GM12878 (cell line): ENCODE data around the gene TSPO. TPM values are rescaled to one million over a fixed set of nuclear protein-coding genes. Genes with fewer than 3 reads are reported as not detected.

ENCODE experiments used
- ATAC-seq: fragments of 200-7000 bp; cut with Tn5 transposase; 3 replicates; pipeline ENCODE4 v1.9.1; 2020; ENCODE audit warnings: mild to moderate bottlenecking, moderate library complexity
- BruUV-seq: library from RNA; stranded (reverse); fragments of 400-500 nt; replicated peaks from 2 replicates; lab custom pipeline; 2021; lab: Mats Ljungman, UMichigan
- CTCF ChIA-PET: fragments of 300-600 bp; sonication (Branson Sonifier 250); formaldehyde crosslinking; extraction: SDS; loops from one replicate; lab custom pipeline; 2021; ENCODE audit warnings: inconsistent platforms; lab: Yijun Ruan, JAX
- POLR2A ChIA-PET: fragments of 350-600 bp; formaldehyde crosslinking; extraction: SDS; loops from one replicate; lab custom pipeline; 2021; ENCODE audit warnings: inconsistent platforms; lab: Charles Lee
- RAD21 ChIA-PET: fragments of 300-600 bp; sonication (Branson Sonifier 250); formaldehyde crosslinking; loops from one replicate; lab custom pipeline; 2023; ENCODE audit warnings: antibody characterized with exemption; ENCODE audit not compliant: unreplicated experiment; lab: Charles Lee
- SMC1A ChIA-PET: fragments of 300-600 bp; sonication (Branson Sonifier 250); formaldehyde crosslinking; loops from one replicate; lab custom pipeline; 2023; ENCODE audit not compliant: unreplicated experiment, uncharacterized antibody; lab: Charles Lee
- DNase-seq: peaks from one replicate; pipeline ENCODE4 v3.0.0-alpha.2; 2011; ENCODE audit warnings: low read depth, low spot score
- FAIRE-seq: peaks from 3 replicates; lab custom pipeline; 2011; peaks lifted over from hg19 to GRCh38; lab: Jason Lieb, UNC
- H2AFZ ChIP-seq: 2 replicates; pipeline ENCODE4 v1.6.0; 2011; ENCODE audit warnings: low read depth, low read length, control low read depth; ENCODE audit not compliant: control insufficient read depth
- H3K27ac ChIP-seq: 2 replicates; pipeline ENCODE4 v1.5.1; 2011; ENCODE audit warnings: control low read depth; ENCODE audit not compliant: control insufficient read depth, insufficient read depth
- H3K27me3 ChIP-seq, 2 experiments: replicated peaks in 1 of 2; 2 replicates each; pipeline versions ENCODE4 v1.6.0 to v1.6.1; 2011; ENCODE audit warnings: low read length in 1 of 2; ENCODE audit not compliant: control insufficient read depth in 2 of 2, insufficient read depth in 2 of 2
- H3K36me3 ChIP-seq, 2 experiments: 2 replicates each; pipeline ENCODE4 v1.5.1; 2011; ENCODE audit warnings: low read length in 1 of 2; ENCODE audit not compliant: control insufficient read depth in 2 of 2, insufficient read depth in 2 of 2
- H3K4me1 ChIP-seq: 2 replicates; pipeline ENCODE4 v1.6.1; 2011; ENCODE audit warnings: mild to moderate bottlenecking, low read length, moderate library complexity, mixed read lengths; ENCODE audit not compliant: control insufficient read depth, insufficient read depth
- H3K4me2 ChIP-seq: 2 replicates; pipeline ENCODE4 v1.6.0; 2011; ENCODE audit warnings: control low read depth; ENCODE audit not compliant: control insufficient read depth, insufficient read depth
- H3K4me3 ChIP-seq: fragments of 200-600 bp; sonication (generic); 2 replicates; pipeline ENCODE4 v1.5.1; 2016
- H3K79me2 ChIP-seq: 2 replicates; pipeline ENCODE4 v1.6.0; 2011; ENCODE audit warnings: low read length; ENCODE audit not compliant: control insufficient read depth, insufficient read depth
- H3K9ac ChIP-seq: 2 replicates; pipeline ENCODE4 v1.8.0; 2011; ENCODE audit warnings: low read length, control low read depth, mixed read lengths; ENCODE audit not compliant: control insufficient read depth, insufficient read depth
- H3K9me3 ChIP-seq: replicated peaks from 3 replicates; pipeline ENCODE4 v1.5.1; 2011; ENCODE audit warnings: mild to moderate bottlenecking, low read length; ENCODE audit not compliant: control insufficient read depth, insufficient read depth
- H4K20me1 ChIP-seq: 2 replicates; pipeline ENCODE4 v1.6.0; 2011; ENCODE audit not compliant: control insufficient read depth, insufficient read depth
- ATF7 ChIP-seq: fragments of 450-650 bp; IDR thresholded peaks from 2 replicates; pipeline ENCODE4 v1.6.1; 2016; ENCODE audit warnings: low read depth, mild to moderate bottlenecking
- BCLAF1 ChIP-seq: fragments of 450-650 bp; IDR thresholded peaks from 2 replicates; pipeline ENCODE4 v1.6.1; 2017; ENCODE audit warnings: antibody characterized with exemption, mild to moderate bottlenecking, moderate library complexity
- BHLHE40 ChIP-seq, 2 experiments: fragments of 450-650 bp in 1 of 2; IDR thresholded peaks; 2 replicates each; pipeline ENCODE4 v1.6.1; 2011 to 2017; ENCODE audit warnings: low read depth in 2 of 2, borderline replicate concordance in 1 of 2, improper control_type of control experiment in 1 of 2, low read length in 1 of 2, mild to moderate bottlenecking in 1 of 2
- CHD4 ChIP-seq: fragments of 200-600 bp; sonication (generic); IDR thresholded peaks from 2 replicates; pipeline ENCODE4 v1.6.1; 2016; ENCODE audit warnings: mild to moderate bottlenecking
- ETV6 ChIP-seq, 2 experiments: fragments of 450-650 bp in 1 of 2; IDR thresholded peaks in 1 of 2; conservative IDR thresholded peaks in 1 of 2; 2 replicates each; pipeline ENCODE4 v1.6.1; 2014; ENCODE audit warnings: antibody characterized with exemption in 1 of 2, borderline replicate concordance in 1 of 2, low read depth in 1 of 2, mild to moderate bottlenecking in 1 of 2, moderate library complexity in 1 of 2
- FOS ChIP-seq: IDR thresholded peaks from 3 replicates; pipeline ENCODE4 v1.6.1; 2011; ENCODE audit warnings: borderline replicate concordance; ENCODE audit not compliant: insufficient read length; ENCODE audit errors: extremely low read depth
- GABPA ChIP-seq: IDR thresholded peaks from 2 replicates; pipeline ENCODE4 v1.6.1; 2014; ENCODE audit warnings: antibody characterized with exemption, low read depth, mild to moderate bottlenecking, inconsistent platforms
- HDAC6 ChIP-seq: fragments of 200-600 bp; sonication (generic); IDR thresholded peaks from one replicate; pipeline ENCODE4 v1.8.0; 2017; ENCODE audit warnings: antibody characterized with exemption; ENCODE audit not compliant: unreplicated experiment
- IKZF2 ChIP-seq, 2 experiments: fragments of 450-650 bp; IDR thresholded peaks; 2 replicates each; pipeline ENCODE4 v1.6.1; 2017; ENCODE audit warnings: mild to moderate bottlenecking in 2 of 2, moderate library complexity in 2 of 2
- NBN ChIP-seq: fragments of 450-650 bp; IDR thresholded peaks from 2 replicates; pipeline ENCODE4 v1.6.1; 2016
- YY1 ChIP-seq: IDR thresholded peaks from 2 replicates; pipeline ENCODE4 v1.6.1; 2011; ENCODE audit warnings: low read depth, mild to moderate bottlenecking, low read length
- ZBTB40 ChIP-seq: fragments of 450-650 bp; IDR thresholded peaks from 2 replicates; pipeline ENCODE4 v1.6.1; 2016; ENCODE audit warnings: mild to moderate bottlenecking, moderate library complexity, borderline replicate concordance
- ZNF217 ChIP-seq: fragments of 450-650 bp; IDR thresholded peaks from 2 replicates; pipeline ENCODE4 v1.6.1; 2017; ENCODE audit warnings: antibody characterized with exemption, mild to moderate bottlenecking
- ZSCAN29 ChIP-seq: fragments of 450-650 bp; IDR thresholded peaks from 2 replicates; pipeline ENCODE4 v1.6.1; 2017; ENCODE audit warnings: mild to moderate bottlenecking, moderate library complexity
- WGBS: methylation state at CpG from one replicate; pipeline ENCODE4 v1.1.6; 2016; ENCODE audit warnings: low lambda C conversion rate; ENCODE audit not compliant: insufficient replicate concordance, insufficient coverage; ENCODE audit errors: missing lambda C conversion rate; 5-methylcytosine and 5-hydroxymethylcytosine counted together
- in situ Hi-C: fragments of 300-500 bp; cut with MboI; formaldehyde crosslinking; loops from 9 replicates; pipeline ENCODE4 v1.14.3; 2018; ENCODE audit warnings: mixed read lengths
- intact Hi-C: fragments of 100-400 bp; cut with micrococcal nuclease; formaldehyde crosslinking; loops from one replicate; pipeline ENCODE4 v1.14.2; 2022; ENCODE audit not compliant: unreplicated experiment
- polyA plus RNA-seq, 11 experiments: library from polyadenylated mRNA; depleted of rRNA in 4 of 11; unstranded in 6 of 11; stranded (reverse) in 5 of 11; fragments of >200 nt; fragmentation: Nextera tagmentation in 4 of 11; fragmentation: Illumina TruSeq in 1 of 11; extraction: Ambion mirVana in 4 of 11; extraction: Trizol in 1 of 11; gene quantifications; 1 replicate in 1 of 11; 2 replicates in 10 of 11; pipeline versions ENCODE4 v1.2.1 to v1.2.3, GENCODE V29; 2011 to 2016; ENCODE audit warnings: inconsistent platforms in 2 of 11, missing spikeins in 2 of 11, low read depth in 1 of 11
- total RNA-seq, 4 experiments: library from RNA; depleted of rRNA in 3 of 4; stranded (reverse); fragments of >200 nt in 3 of 4; fragmentation: Illumina TruSeq in 1 of 4; extraction: Trizol in 1 of 4; gene quantifications; 2 replicates each; pipeline versions ENCODE4 v1.2.1 to v1.2.3, GENCODE V29; 2013 to 2021

Gene TSPO
- total and polyA plus RNA-seq, 10 of the 15 experiments (the other 5 are each of a cell fraction or from before 2014, with no cell fraction given), result 1.4 to 50.5 (median 18.8) TPM

- no peak for TF ChIP-seq BCLAF1
- no peak for TF ChIP-seq ETV6 (conservative IDR thresholded peaks at IDR 0.05 in 1 of 2, IDR thresholded peaks at IDR 0.05 in 1 of 2; ENCODE audit: borderline replicate concordance in 1 of 2, low read depth in 1 of 2)
- TF ChIP-seq BHLHE40 (IDR thresholded peaks at IDR 0.05; ENCODE audit: borderline replicate concordance in 1 of 2, low read depth in 2 of 2, low read length in 1 of 2), result no peak
- TF ChIP-seq FOS, result no peak
- no peak for TF ChIP-seq CHD4
- TF ChIP-seq GABPA, result no peak
- no peak for TF ChIP-seq HDAC6
Observed at GRCh38 chr22:43207386-43207785, 56.0 kb downstream of the TSPO start (continued).

- no peak overlapping the region for H3K9ac ChIP-seq
- ATAC-seq (no peak), FAIRE-seq (no peak), DNase-seq (no peak)
- intact Hi-C loops (no loop called here), in situ Hi-C loops (no loop called here)
- no peak overlapping the region for H3K27ac ChIP-seq
- no TSS peak for BruUV-seq
- no peaks in the 10 kb centered on the region for H3K36me3 ChIP-seq
- no peak overlapping the region for H3K4me2 ChIP-seq
- H3K79me2 ChIP-seq, result no peaks in the 10 kb centered on the region
- CTCF ChIA-PET, result no interaction called here
- 24% methylated on average over 26 of the region's 26 CpGs for WGBS
- no peaks in the 10 kb centered on the region for H4K20me1 ChIP-seq
- H3K27me3 ChIP-seq, result no peaks in the 10 kb centered on the region; a peak in 1 of 4 replicates
- RAD21 ChIA-PET, result no interaction called here
- no peak overlapping the region for H3K4me3 ChIP-seq
- no peaks in the 10 kb centered on the region for H3K9me3 ChIP-seq
- SMC1A ChIA-PET, result no interaction called here
- H3K4me1 ChIP-seq, result no peaks in the 10 kb centered on the region
- POLR2A ChIA-PET, result no interaction called here
- no peak overlapping the region for H2AFZ ChIP-seq
- TF ChIP-seq NBN, result no peak
- no peak for TF ChIP-seq YY1
- no peak for TF ChIP-seq ZNF217
- TF ChIP-seq ZBTB40, result no peak
- TF ChIP-seq ATF7, result no peak
- TF ChIP-seq ZSCAN29, result no peak
- TF ChIP-seq IKZF2 (IDR thresholded peaks at IDR 0.05), result no peak
Observed at GRCh38 chr22:43207849-43208702, 56.7 kb downstream of the TSPO start.
